ENCODE measurements around the gene AJM1. TPM values are rescaled to one million over a fixed set of nuclear protein-coding genes. Genes with fewer than 3 reads are reported as not detected.

AJM1 gene
- total RNA-seq, 2 donors from 2014 or later, result 11.5 to 17.1 TPM

GRCh38 chr9:136853596-136854112 is 11.4 kb downstream of the AJM1 start:
- H3K9me3 ChIP-seq, result no peaks in the 10 kb centered on the region
- peaks cover 18% of the 10 kb centered on the region for H3K4me1 ChIP-seq
- no peaks in the 10 kb centered on the region for H3K27me3 ChIP-seq
- no peak for TF ChIP-seq CTCF (IDR thresholded peaks at IDR 0.05)
- H3K27ac ChIP-seq, result no peak overlapping the region
- no peaks in the 10 kb centered on the region for H3K36me3 ChIP-seq
- intact Hi-C loops (cut with DNase I), result no loop called here
- H3K4me3 ChIP-seq, result no peak overlapping the region
- peak; percentile 26 for DNase-seq
- no peak overlapping the region for H3K9ac ChIP-seq (ENCODE audit: low read depth in 2 of 2, low read length in 2 of 2)

GRCh38 chr9:136854113-136854841 is 12.0 kb downstream of the AJM1 start:
- no peaks in the 10 kb centered on the region for H3K36me3 ChIP-seq
- no peak overlapping the region for H3K9ac ChIP-seq (ENCODE audit: low read depth in 2 of 2, low read length in 2 of 2)
- peaks cover 24% of the 10 kb centered on the region for H3K4me1 ChIP-seq
- no peaks in the 10 kb centered on the region for H3K27me3 ChIP-seq
- no peak overlapping the region for H3K27ac ChIP-seq
- H3K9me3 ChIP-seq, result no peaks in the 10 kb centered on the region
- intact Hi-C loops (cut with DNase I), result no loop called here
- no peak overlapping the region for H3K4me3 ChIP-seq
- peak; percentile 25 for DNase-seq
- TF ChIP-seq CTCF (IDR thresholded peaks at IDR 0.05), result no peak

- TF ChIP-seq CTCF (IDR thresholded peaks at IDR 0.05), result no peak
- DNase-seq, result peak; percentile 18
- Histone ChIP-seq H3K36me3 (no peaks in the 10 kb centered on the region), H3K9me3 (no peaks in the 10 kb centered on the region), H3K27ac (no peak overlapping the region), H3K4me3 (no peak overlapping the region), H3K4me1 (peaks cover 28% of the 10 kb centered on the region), H3K9ac (ENCODE audit: low read depth in 2 of 2, low read length in 2 of 2) (no peak overlapping the region), H3K27me3 (no peaks in the 10 kb centered on the region)
- intact Hi-C loops (cut with DNase I), result no loop called here
Observed at GRCh38 chr9:136854842-136855460, 12.7 kb downstream of the AJM1 start.

- DNase-seq, result peak; percentile 18
- peaks cover 25% of the 10 kb centered on the region for H3K4me1 ChIP-seq
- H3K9me3 ChIP-seq, result no peaks in the 10 kb centered on the region
- H3K36me3 ChIP-seq, result no peaks in the 10 kb centered on the region
- no peak overlapping the region for H3K9ac ChIP-seq (ENCODE audit: low read depth in 2 of 2, low read length in 2 of 2)
- no peak overlapping the region for H3K4me3 ChIP-seq
- intact Hi-C loops (cut with DNase I), result no loop called here
- H3K27me3 ChIP-seq, result no peaks in the 10 kb centered on the region
- H3K27ac ChIP-seq, result no peak overlapping the region
- TF ChIP-seq CTCF (IDR thresholded peaks at IDR 0.05), result no peak
Observed at GRCh38 chr9:136855461-136856078, 13.3 kb downstream of the AJM1 start.

- Histone ChIP-seq H3K36me3 (peaks cover 2% of the 10 kb centered on the region), H3K27ac (no peak overlapping the region), H3K4me3 (no peak overlapping the region), H3K27me3 (no peaks in the 10 kb centered on the region), H3K9ac (ENCODE audit: low read depth in 2 of 2, low read length in 2 of 2) (no peak overlapping the region), H3K9me3 (no peaks in the 10 kb centered on the region), H3K4me1 (peaks cover 30% of the 10 kb centered on the region)
- no peak for TF ChIP-seq CTCF (IDR thresholded peaks at IDR 0.05)
- peak; percentile 19 for DNase-seq
- intact Hi-C loops (cut with DNase I), result no loop called here
Observed at GRCh38 chr9:136856079-136856476, 13.8 kb downstream of the AJM1 start.
